Activated T-cell treated with anti-CD3 and anti-CD28 coated beads for 4 hours (primary cell): ENCODE results near the gene CTPS2.

Source experiments
- DNase-seq: peaks from one replicate; pipeline ENCODE4 v3.0.0-alpha.2; 2020

The CTPS2 gene

GRCh38 chrX:16544969-16545368 is 167.5 kb downstream of the CTPS2 start:
- DNase-seq, result no peak
